Skin of body (tissue), 2 donors: Measurements from ENCODE around the gene CEP112. TPM values are rescaled to one million over a fixed set of nuclear protein-coding genes. Genes with fewer than 3 reads are reported as not detected.
"Not testable (repeated sequence)": the region's sequence is repeated elsewhere in the genome, so short reads cannot be mapped to it uniquely, and the experiment has no call there.

Experiments
- DNase-seq: peaks from one replicate; lab custom pipeline; 2025; lab: John Stamatoyannopoulos, UW
- total RNA-seq: library from RNA; depleted of rRNA; stranded (reverse); fragments of >200 nt; gene quantifications from one replicate; pipeline ENCODE4 v1.2.3, GENCODE V29; 2014

The CEP112 gene
- total RNA-seq, 1 donor from 2014 or later: 17.7 TPM

- peak; percentile 54 for DNase-seq
Measured at GRCh38 chr17:65696739-65697394, 495.1 kb downstream of the CEP112 start.

- no peak for DNase-seq
Measured at GRCh38 chr17:65694601-65695000, 497.3 kb downstream of the CEP112 start.

- DNase-seq: no peak
Measured at GRCh38 chr17:65690626-65691310, 501.2 kb downstream of the CEP112 start.

GRCh38 chr17:65688307-65688706, 503.6 kb downstream of the CEP112 start:
- DNase-seq: no peak

- no peak for DNase-seq
Measured at GRCh38 chr17:65685110-65685509, 506.8 kb downstream of the CEP112 start.

GRCh38 chr17:65684631-65685030, 507.3 kb downstream of the CEP112 start:
- no peak for DNase-seq

GRCh38 chr17:65683428-65683827, 508.5 kb downstream of the CEP112 start:
- DNase-seq: no peak

DNA sequence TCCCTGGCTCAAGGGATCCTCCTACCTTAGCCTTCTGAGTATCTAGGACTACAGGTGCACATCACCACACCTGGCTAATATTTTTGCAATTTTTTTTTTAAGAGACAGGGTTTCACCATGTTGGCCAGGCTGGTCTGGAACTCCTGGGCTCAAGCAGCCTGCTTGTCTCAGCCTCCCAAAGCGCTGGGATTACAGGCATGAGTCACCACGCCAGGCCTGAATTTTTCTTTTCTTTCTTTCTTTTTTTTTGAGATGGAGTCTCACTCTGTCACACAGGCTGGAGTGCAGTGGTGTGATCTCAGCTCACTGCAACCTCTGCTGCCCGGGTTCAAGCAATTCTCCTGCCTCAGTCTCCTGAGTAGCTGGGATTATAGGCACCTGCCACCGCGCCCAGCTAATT, 510.2 kb downstream of the CEP112 start:
- not testable (repeated sequence) for DNase-seq

- DNase-seq: peak; percentile 94
Measured at GRCh38 chr17:65679165-65679845, 512.6 kb downstream of the CEP112 start.

DNA sequence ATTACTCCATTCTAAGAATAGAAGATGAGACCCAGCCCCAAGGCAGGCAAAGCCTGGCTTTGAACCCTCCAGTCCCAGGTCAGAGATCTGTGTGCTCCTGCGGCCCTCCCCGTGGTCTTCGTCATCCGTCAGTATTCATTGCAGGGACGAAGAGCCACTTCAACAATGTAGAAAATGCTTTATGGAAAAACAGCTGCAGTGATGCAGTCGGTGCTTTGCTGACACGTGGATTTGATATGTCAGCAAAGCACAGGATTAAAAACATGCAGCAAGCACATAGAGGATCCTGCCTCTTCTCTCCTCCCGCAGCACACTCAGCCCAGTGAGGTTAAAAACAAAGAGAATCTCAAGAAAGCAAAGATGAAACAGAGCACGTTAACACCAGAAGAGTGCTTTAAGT, 513.4 kb downstream of the CEP112 start:
- DNase-seq: peak; percentile 87

GRCh38 chr17:65677932-65678331, 514.0 kb downstream of the CEP112 start:
- no peak for DNase-seq

DNA sequence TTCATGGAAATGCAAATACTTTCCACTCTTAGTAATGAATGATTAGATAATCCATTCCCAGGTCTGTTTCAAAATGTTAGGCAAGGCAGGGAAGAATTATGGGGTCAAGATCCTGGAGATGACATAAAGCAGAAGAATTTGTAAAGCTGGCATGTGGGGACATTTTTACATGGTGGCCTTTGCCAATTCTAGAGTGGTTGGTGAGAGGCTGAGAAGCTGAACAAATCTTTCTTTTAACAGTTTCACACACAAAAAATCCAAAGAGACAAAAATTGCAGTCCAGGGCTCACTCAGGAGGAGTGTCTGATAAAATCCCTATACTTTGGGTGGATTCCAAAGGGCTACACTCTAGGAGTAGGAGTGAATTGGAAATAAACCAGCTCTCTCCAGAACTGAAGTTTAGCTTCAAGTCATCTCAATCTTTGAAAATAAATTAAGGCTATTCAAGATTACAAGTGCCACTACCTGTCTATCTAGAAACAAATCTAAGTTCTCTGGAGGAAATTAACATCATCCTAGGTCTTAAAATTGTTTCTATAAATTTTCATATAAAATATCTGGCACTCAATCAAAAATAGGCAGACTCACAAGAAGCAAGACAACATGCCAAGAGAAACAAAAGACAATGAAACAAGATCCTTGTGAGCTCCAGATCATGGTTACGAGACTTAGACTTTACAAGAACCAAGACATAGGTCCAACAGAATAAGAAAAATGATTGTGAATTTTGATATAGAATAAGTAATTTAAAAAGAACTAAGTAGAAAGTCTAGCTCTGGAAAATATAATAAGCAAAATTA, 517.5 kb downstream of the CEP112 start:
- DNase-seq: no peak

GRCh38 chr17:65670667-65671371, 521.1 kb downstream of the CEP112 start:
- DNase-seq: no peak

- no peak for DNase-seq
Measured at GRCh38 chr17:65668211-65668610, 523.7 kb downstream of the CEP112 start.

DNA sequence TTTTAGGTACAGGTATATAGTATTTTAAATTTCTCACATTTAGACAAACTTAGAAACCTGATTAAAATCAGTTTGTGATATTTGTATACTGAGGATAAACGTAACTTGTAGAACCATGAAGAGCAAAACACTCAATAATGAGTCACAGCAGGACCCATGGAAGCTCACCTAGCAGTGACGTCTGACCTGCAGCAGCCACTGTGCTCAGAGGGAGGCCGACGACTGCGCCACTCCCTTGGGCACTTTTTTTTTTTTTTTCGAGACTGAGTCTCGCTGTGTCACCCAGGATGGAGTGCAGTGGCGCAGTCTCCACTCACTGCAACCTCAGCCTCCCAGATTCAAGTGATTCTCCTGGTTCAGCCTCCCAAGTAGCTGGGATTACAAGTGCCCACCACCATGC, 524.3 kb downstream of the CEP112 start:
- no peak for DNase-seq

GRCh38 chr17:65666876-65667321, 525.0 kb downstream of the CEP112 start:
- DNase-seq: no peak

DNA sequence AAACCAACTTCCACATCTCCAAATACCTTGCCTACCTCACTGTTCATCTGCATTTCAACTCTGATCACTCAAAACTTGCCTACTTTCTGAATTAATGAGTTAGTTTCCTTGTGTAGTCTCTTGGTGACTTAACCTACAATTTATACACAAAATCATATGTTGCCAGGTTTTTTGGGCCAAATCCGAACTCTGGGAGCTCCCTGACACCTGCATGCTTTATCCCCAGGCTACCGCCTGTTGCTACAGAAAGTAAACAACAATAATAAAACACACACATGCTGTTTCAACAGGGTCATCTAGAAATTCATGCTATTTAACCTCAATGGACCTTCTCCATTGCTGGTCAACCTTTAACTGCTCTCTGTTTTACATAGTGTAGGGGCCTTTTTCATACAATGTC, 526.0 kb downstream of the CEP112 start:
- no peak for DNase-seq

GRCh38 chr17:65664696-65665095, 527.2 kb downstream of the CEP112 start:
- DNase-seq: no peak

- DNase-seq: no peak
Measured at GRCh38 chr17:65664266-65664665, 527.7 kb downstream of the CEP112 start.

DNA sequence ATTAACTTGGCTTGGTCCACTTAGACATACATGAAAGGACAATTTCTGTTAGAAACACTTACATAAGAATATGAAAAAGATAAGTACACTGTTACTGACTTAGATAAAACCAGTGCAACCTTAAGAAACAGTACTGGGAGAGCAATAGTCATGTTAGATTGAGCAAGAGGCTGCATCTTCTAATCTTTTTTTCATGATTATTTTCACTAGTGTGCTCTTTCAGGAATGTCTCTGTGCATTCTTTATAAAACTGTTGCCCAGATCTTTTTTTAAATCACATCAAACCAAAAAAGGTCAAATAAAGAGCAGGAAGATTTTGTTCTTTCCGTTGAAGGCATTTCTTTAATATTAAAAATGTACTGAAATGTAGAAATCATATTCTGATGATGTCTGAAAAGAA, 529.7 kb downstream of the CEP112 start:
- DNase-seq: no peak

- DNase-seq: no peak
Measured at GRCh38 chr17:65660947-65661346, 531.0 kb downstream of the CEP112 start.
